ENCODE data around the gene PRDM2.

The PRDM2 gene

GRCh38 chr1:13783551-13783950, 83.6 kb downstream of the PRDM2 start:
- no peak for DNase-seq (ENCODE audit: extremely low spot score, insufficient read length, low read depth)
- no peak for FAIRE-seq

GRCh38 chr1:13784971-13785370, 85.0 kb downstream of the PRDM2 start:
- FAIRE-seq (no peak), DNase-seq (ENCODE audit: extremely low spot score, insufficient read length, low read depth) (no peak)

- no peak for DNase-seq (ENCODE audit: extremely low spot score, insufficient read length, low read depth)
- FAIRE-seq = no peak
Observed at GRCh38 chr1:13786541-13786940, 86.6 kb downstream of the PRDM2 start.

- FAIRE-seq (no peak), DNase-seq (ENCODE audit: extremely low spot score, insufficient read length, low read depth) (no peak)
Observed at GRCh38 chr1:13788795-13789194, 88.8 kb downstream of the PRDM2 start.

GRCh38 chr1:13790290-13791030, 90.5 kb downstream of the PRDM2 start:
- FAIRE-seq (no peak), DNase-seq (ENCODE audit: extremely low spot score, insufficient read length, low read depth) (no peak)

GRCh38 chr1:13792419-13792818, 92.4 kb downstream of the PRDM2 start:
- no peak for FAIRE-seq
- DNase-seq (ENCODE audit: extremely low spot score, insufficient read length, low read depth) = no peak

- DNase-seq (ENCODE audit: extremely low spot score, insufficient read length, low read depth) (no peak), FAIRE-seq (no peak)
Observed at GRCh38 chr1:13793088-13793730, 93.2 kb downstream of the PRDM2 start.

GRCh38 chr1:13794231-13795187, 94.5 kb downstream of the PRDM2 start:
- DNase-seq (ENCODE audit: extremely low spot score, insufficient read length, low read depth) (no peak), FAIRE-seq (no peak)

- DNase-seq (ENCODE audit: extremely low spot score, insufficient read length, low read depth) (no peak), FAIRE-seq (no peak)
Observed at GRCh38 chr1:13797397-13797796, 97.4 kb downstream of the PRDM2 start.

GRCh38 chr1:13798120-13798519, 98.1 kb downstream of the PRDM2 start:
- no peak for FAIRE-seq

GRCh38 chr1:13799502-13800283, 99.7 kb downstream of the PRDM2 start:
- DNase-seq (ENCODE audit: extremely low spot score, insufficient read length, low read depth) = no peak
- no peak for FAIRE-seq

More at GRCh38 chr1:13798120-13798519, 98.1 kb downstream of the PRDM2 start:
- no peak for DNase-seq (ENCODE audit: extremely low spot score, insufficient read length, low read depth)

- no peak for FAIRE-seq
- DNase-seq (ENCODE audit: extremely low spot score, insufficient read length, low read depth) = no peak
Observed at GRCh38 chr1:13801232-13801631, 101.2 kb downstream of the PRDM2 start.

GRCh38 chr1:13801655-13802486, 101.9 kb downstream of the PRDM2 start:
- FAIRE-seq (no peak), DNase-seq (ENCODE audit: extremely low spot score, insufficient read length, low read depth) (no peak)

GRCh38 chr1:13802782-13803545, 103.0 kb downstream of the PRDM2 start:
- DNase-seq (ENCODE audit: extremely low spot score, insufficient read length, low read depth) = no peak
- no peak for FAIRE-seq

- FAIRE-seq = no peak
- no peak for DNase-seq (ENCODE audit: extremely low spot score, insufficient read length, low read depth)
Observed at GRCh38 chr1:13803546-13804239, 103.7 kb downstream of the PRDM2 start.

- DNase-seq (ENCODE audit: extremely low spot score, insufficient read length, low read depth) = no peak
- no peak for FAIRE-seq
Observed at GRCh38 chr1:13804240-13804633, 104.2 kb downstream of the PRDM2 start.

GRCh38 chr1:13805431-13805830, 105.4 kb downstream of the PRDM2 start:
- no peak for FAIRE-seq
- no peak for DNase-seq (ENCODE audit: extremely low spot score, insufficient read length, low read depth)

- DNase-seq (ENCODE audit: extremely low spot score, insufficient read length, low read depth) (no peak), FAIRE-seq (no peak)
Observed at GRCh38 chr1:13806108-13806507, 106.1 kb downstream of the PRDM2 start.
